Esophagus (tissue), 2 donors: ENCODE measurements around the gene MED13. TPM values are rescaled to one million over a fixed set of nuclear protein-coding genes. Genes with fewer than 3 reads are reported as not detected.

ENCODE experiments used
- H3K27ac ChIP-seq, 2 donors: one replicate each; pipeline ENCODE4 v1.5.1; 2013; ENCODE audit warnings: low read depth in 2 of 2, mild to moderate bottlenecking in 2 of 2, inconsistent platforms in 1 of 2, low read length in 1 of 2, moderate library complexity in 1 of 2
- H3K27me3 ChIP-seq, 2 donors: one replicate each; pipeline ENCODE4 v1.6.1; 2013; ENCODE audit warnings: low read length in 2 of 2, control low read depth in 1 of 2, mild to moderate bottlenecking in 1 of 2; ENCODE audit not compliant: insufficient read depth in 2 of 2, control insufficient read depth in 1 of 2
- H3K36me3 ChIP-seq, 2 donors: one replicate each; pipeline ENCODE4 v1.6.1; 2013; ENCODE audit warnings: low read length in 1 of 2; ENCODE audit not compliant: control insufficient read depth in 2 of 2, insufficient read depth in 2 of 2
- H3K4me1 ChIP-seq, 2 donors: one replicate each; pipeline ENCODE4 v1.6.1; 2013; ENCODE audit warnings: low read length in 1 of 2; ENCODE audit not compliant: control insufficient read depth in 2 of 2, insufficient read depth in 2 of 2
- H3K4me3 ChIP-seq, 2 donors: one replicate each; pipeline ENCODE4 v1.5.1; 2013; ENCODE audit warnings: low read length in 2 of 2, mild to moderate bottlenecking in 2 of 2, low read depth in 1 of 2, moderate library complexity in 1 of 2
- H3K9me3 ChIP-seq, 2 donors: one replicate each; pipeline ENCODE4 v1.6.1; 2013; ENCODE audit warnings: mild to moderate bottlenecking in 2 of 2, low read depth in 1 of 2, low read length in 1 of 2, moderate library complexity in 1 of 2; ENCODE audit not compliant: control insufficient read depth in 2 of 2, insufficient read depth in 1 of 2
- WGBS, 2 donors: extraction: QIAGEN DNeasy Blood & Tissue Kit; methylation state at CpG; one replicate each; pipeline ENCODE4 v1.1.7; 2013; 5-methylcytosine and 5-hydroxymethylcytosine counted together
- polyA plus RNA-seq, 2 donors: library from polyadenylated mRNA; stranded (reverse); fragments of 200-250 nt; gene quantifications; one replicate each; pipeline ENCODE4 v1.2.3, GENCODE V29; 2013
- donor health status: healthy with polysubstance abuse.
- donor health status: Bipolar disorder and iron deficiency.

The MED13 gene
- polyA plus RNA-seq, 2 donors = 6.5 to 7.1 TPM

GRCh38 chr17:62101515-62101914, 36.4 kb upstream of the MED13 start:
- Histone ChIP-seq H3K27me3 (no peaks in the 10 kb centered on the region), H3K4me1 (no peaks in the 10 kb centered on the region), H3K9me3 (no peaks in the 10 kb centered on the region), H3K4me3 (no peak overlapping the region), H3K36me3 (no peaks in the 10 kb centered on the region), H3K27ac (no peak overlapping the region)
- 58 to 65% methylated on average over 4 of the region's 4 CpGs for WGBS, 2 donors

DNA sequence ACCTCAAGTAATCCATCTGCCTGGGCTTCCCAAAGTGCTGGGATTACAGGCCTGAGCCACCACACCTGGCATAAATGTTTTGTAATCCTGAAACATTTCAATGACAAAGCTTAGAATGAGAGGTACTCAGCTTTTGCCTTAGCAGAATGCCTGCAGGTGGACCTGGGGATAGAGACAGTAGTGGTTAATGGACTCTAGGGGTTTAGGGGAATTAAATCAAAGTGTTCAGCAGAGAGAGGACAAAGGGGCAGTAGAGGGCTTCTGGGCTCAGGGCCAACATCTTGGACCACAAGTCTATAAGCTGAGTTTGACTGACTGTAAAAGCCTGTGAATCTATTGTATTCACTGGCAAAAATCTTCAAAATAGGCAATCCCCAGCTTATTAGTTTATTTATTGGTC, 36.0 kb upstream of the MED13 start:
- Histone ChIP-seq H3K36me3 (no peaks in the 10 kb centered on the region), H3K27ac (no peak overlapping the region), H3K4me3 (no peak overlapping the region), H3K9me3 (no peaks in the 10 kb centered on the region), H3K4me1 (no peaks in the 10 kb centered on the region), H3K27me3 (no peaks in the 10 kb centered on the region)

DNA sequence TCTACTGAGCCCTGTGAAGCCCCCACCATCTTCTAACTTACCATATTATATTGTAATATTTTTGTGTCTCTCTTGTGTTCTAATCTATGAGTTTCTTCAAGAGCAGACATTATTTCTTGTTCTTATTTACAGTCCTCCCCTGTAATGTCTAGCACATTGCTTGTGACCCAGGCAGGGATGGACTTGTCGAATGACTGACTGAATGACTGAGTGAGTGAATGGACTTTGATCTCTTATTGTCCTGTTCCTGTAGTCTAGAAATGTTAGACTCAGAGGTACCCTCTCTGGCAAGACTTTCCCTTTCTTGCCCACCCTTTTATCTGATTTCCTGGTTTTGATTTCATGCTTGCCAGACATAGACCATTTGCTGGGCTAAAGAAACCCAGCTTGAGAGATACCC, 35.0 kb upstream of the MED13 start:
- H3K27me3 ChIP-seq = no peaks in the 10 kb centered on the region
- H3K36me3 ChIP-seq = no peaks in the 10 kb centered on the region
- H3K4me1 ChIP-seq = no peaks in the 10 kb centered on the region
- H3K27ac ChIP-seq = no peak overlapping the region
- WGBS, 2 donors = 83 to 84% methylated on average over 1 of the region's 1 CpG
- H3K4me3 ChIP-seq = no peak overlapping the region
- no peaks in the 10 kb centered on the region for H3K9me3 ChIP-seq

GRCh38 chr17:62099532-62099931, 34.5 kb upstream of the MED13 start:
- no peak overlapping the region for H3K4me3 ChIP-seq
- 87 to 88% methylated on average over 2 of the region's 2 CpGs for WGBS, 2 donors

GRCh38 chr17:62098623-62099231, 33.6 kb upstream of the MED13 start:
- WGBS, 2 donors = 77 to 78% methylated on average over 4 of the region's 4 CpGs
- H3K27me3 ChIP-seq = no peaks in the 10 kb centered on the region
- no peaks in the 10 kb centered on the region for H3K36me3 ChIP-seq
- H3K4me3 ChIP-seq = no peak overlapping the region
- H3K27ac ChIP-seq = no peak overlapping the region
- peaks cover 0 to 2% of the 10 kb centered on the region in 2 donors for H3K4me1 ChIP-seq
- no peaks in the 10 kb centered on the region for H3K9me3 ChIP-seq

More at GRCh38 chr17:62099532-62099931, 34.5 kb upstream of the MED13 start:
- H3K27ac ChIP-seq = no peak overlapping the region
- H3K27me3 ChIP-seq = no peaks in the 10 kb centered on the region
- no peaks in the 10 kb centered on the region for H3K4me1 ChIP-seq
- no peaks in the 10 kb centered on the region for H3K9me3 ChIP-seq
- no peaks in the 10 kb centered on the region for H3K36me3 ChIP-seq

- WGBS, 2 donors = 91 to 92% methylated on average over 3 of the region's 3 CpGs
- Histone ChIP-seq H3K9me3 (no peaks in the 10 kb centered on the region), H3K27ac (no peak overlapping the region), H3K27me3 (no peaks in the 10 kb centered on the region), H3K4me1 (peaks cover 0 to 2% of the 10 kb centered on the region in 2 donors), H3K4me3 (no peak overlapping the region), H3K36me3 (no peaks in the 10 kb centered on the region)
Observed at GRCh38 chr17:62096401-62096670, 31.3 kb upstream of the MED13 start.

DNA sequence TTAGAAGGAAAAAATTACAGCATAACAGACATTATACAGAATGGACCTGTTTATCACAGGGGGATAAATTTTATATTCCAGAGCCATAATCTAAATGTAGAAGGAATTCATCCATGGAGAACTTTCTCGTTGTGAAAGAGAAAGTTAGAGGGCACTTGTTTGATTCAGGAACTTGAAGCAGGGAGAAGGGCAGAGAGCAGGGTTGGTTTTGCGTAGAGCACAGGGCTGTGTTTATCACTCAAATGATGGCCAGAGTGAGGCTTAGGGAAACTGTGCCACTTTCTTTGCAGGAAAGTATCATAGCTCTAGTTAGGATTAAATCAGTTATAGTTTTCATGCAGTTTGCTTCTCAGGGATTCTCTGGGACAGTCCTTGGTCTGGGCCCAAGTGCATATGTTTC, 29.1 kb upstream of the MED13 start:
- Histone ChIP-seq H3K36me3 (no peaks in the 10 kb centered on the region), H3K4me1 (peaks cover 0 to 2% of the 10 kb centered on the region in 2 donors), H3K27ac (no peak overlapping the region), H3K9me3 (no peaks in the 10 kb centered on the region), H3K27me3 (no peaks in the 10 kb centered on the region), H3K4me3 (no peak overlapping the region)
- 43 to 46% methylated on average over 2 of the region's 2 CpGs for WGBS, 2 donors

DNA sequence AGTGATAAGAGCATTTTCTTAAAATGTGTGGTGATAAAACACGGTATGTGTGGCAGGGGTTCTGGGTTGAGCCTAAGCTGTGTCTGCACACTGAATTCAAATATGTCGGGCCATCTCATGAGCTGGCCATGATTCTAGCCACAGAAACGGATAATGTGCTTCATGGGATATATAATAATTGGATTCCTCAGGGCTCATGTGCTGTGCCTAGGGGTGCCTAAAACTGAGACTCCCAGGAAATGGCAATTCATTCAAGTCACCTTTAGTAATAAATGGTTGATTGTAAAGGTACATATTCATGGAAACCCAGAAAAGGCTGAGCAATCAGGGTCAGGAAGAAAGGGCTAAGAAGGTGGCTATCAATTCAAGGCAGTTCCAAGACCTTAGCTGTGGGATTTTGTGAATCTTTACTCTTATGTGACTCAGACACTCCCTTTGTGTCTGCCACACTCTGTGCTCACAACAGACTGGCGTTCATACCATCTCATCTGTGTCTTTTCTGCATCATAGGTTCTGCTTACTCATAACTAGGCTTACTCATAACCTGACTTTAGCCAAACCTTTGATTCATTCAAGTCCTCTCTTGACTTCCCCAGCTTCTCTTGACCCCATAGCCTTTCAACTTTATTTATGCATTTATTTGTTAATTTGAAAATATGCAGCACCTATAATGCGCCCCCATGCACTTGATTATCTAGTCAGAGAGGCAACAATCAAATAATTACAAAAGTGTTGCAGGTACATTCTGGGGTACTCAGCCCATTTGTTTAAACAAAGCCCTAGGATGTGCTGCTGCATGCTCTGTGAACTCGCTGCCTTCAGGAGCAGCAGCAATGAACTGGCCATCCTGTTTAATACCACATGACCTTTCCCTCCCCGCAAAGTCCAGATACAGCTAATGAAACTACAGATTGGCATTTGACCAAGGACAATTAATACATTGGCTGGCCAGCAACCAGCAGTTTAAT, 28.4 kb upstream of the MED13 start:
- peak overlapping the region in 1 of 2 donors; percentile 19 for H3K27ac ChIP-seq

GRCh38 chr17:62092784-62093183, 27.7 kb upstream of the MED13 start:
- peaks cover 0 to 2% of the 10 kb centered on the region in 2 donors for H3K4me1 ChIP-seq
- H3K9me3 ChIP-seq = no peaks in the 10 kb centered on the region
- H3K4me3 ChIP-seq = no peak overlapping the region
- no peak overlapping the region for H3K27ac ChIP-seq
- WGBS, 2 donors = 70 to 73% methylated on average over 2 of the region's 2 CpGs
- H3K36me3 ChIP-seq = no peaks in the 10 kb centered on the region
- no peaks in the 10 kb centered on the region for H3K27me3 ChIP-seq

More for the DNA sequence above, 28.4 kb upstream of the MED13 start:
- Histone ChIP-seq H3K9me3 (no peaks in the 10 kb centered on the region), H3K36me3 (no peaks in the 10 kb centered on the region), H3K27me3 (no peaks in the 10 kb centered on the region), H3K4me3 (no peak overlapping the region), H3K4me1 (peaks cover 0 to 2% of the 10 kb centered on the region in 2 donors)
- 55 to 56% methylated on average over 7 of the region's 7 CpGs for WGBS, 2 donors

DNA sequence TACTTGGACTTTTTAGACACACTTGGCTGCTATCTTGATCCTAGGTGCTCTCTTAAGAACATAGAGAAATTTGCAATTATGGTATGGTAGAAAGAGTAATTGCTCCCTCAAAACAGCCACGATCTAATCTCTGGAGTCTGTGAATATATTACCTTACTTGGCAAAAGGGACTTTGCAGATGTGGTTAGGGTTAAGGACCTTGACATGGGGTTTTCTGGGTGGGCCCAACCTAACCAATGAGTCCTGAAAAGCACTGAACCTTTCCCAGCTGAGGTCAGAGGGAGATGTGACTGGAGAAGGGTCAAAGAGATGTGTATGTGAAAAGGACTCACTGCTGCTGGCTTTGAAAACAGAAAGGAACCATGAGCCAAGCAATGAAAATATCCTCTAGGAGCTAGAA, 26.7 kb upstream of the MED13 start:
- no peaks in the 10 kb centered on the region for H3K36me3 ChIP-seq
- H3K4me1 ChIP-seq = peaks cover 0 to 2% of the 10 kb centered on the region in 2 donors
- no peak overlapping the region for H3K27ac ChIP-seq
- WGBS, 2 donors = 65 to 83% methylated on average over 1 of the region's 1 CpG
- H3K4me3 ChIP-seq = no peak overlapping the region
- H3K9me3 ChIP-seq = no peaks in the 10 kb centered on the region
- no peaks in the 10 kb centered on the region for H3K27me3 ChIP-seq
